Activated CD4-positive, alpha-beta T cell treated with anti-CD3 and anti-CD28 coated beads, Interleukin-10, Interleukin-2, amounts not matched to agents 100 ng/mL and 50 ng/mL, durations not matched to agents 16 hours and 8 hours (primary cell): ENCODE measurements around the gene CISH.
A peak's percentile ranks its signal among the peaks of the same experiment; 100 is the strongest.

Experiments used
- DNase-seq: peaks from one replicate; pipeline ENCODE4 v3.0.0-alpha.2; 2020

Gene CISH

GRCh38 chr3:50611464-50612233 is at the start of gene CISH:
Gene CISH (minus strand): TSS chr3:50611774. CDS start chr3:50611650, 124 bp downstream.
- DNase-seq, result peak; percentile 99

- DNase-seq, result no peak
Measured at GRCh38 chr3:50660386-50660785, 48.8 kb upstream of the CISH start.

GRCh38 chr3:50658831-50659230 is 47.3 kb upstream of the CISH start:
- no peak for DNase-seq

GRCh38 chr3:50658416-50658815 is 46.8 kb upstream of the CISH start:
- DNase-seq, result no peak

GRCh38 chr3:50657816-50658215 is 46.2 kb upstream of the CISH start:
- DNase-seq, result no peak

- no peak for DNase-seq
Measured at GRCh38 chr3:50657407-50657806, 45.8 kb upstream of the CISH start.

GRCh38 chr3:50656417-50657195 is 45.0 kb upstream of the CISH start:
- no peak for DNase-seq

GRCh38 chr3:50655009-50655830 is 43.6 kb upstream of the CISH start:
- peak; percentile 36 for DNase-seq

GRCh38 chr3:50653937-50654595 is 42.5 kb upstream of the CISH start:
- no peak for DNase-seq

- DNase-seq, result peak; percentile 70
Measured at GRCh38 chr3:50652709-50653108, 41.1 kb upstream of the CISH start.

- no peak for DNase-seq
Measured at GRCh38 chr3:50651920-50652529, 40.5 kb upstream of the CISH start.

GRCh38 chr3:50651445-50651844 is 39.9 kb upstream of the CISH start:
- no peak for DNase-seq

GRCh38 chr3:50650018-50650417 is 38.4 kb upstream of the CISH start:
- no peak for DNase-seq

- no peak for DNase-seq
Measured at GRCh38 chr3:50649451-50649931, 37.9 kb upstream of the CISH start.

- DNase-seq, result no peak
Measured at GRCh38 chr3:50648944-50649343, 37.4 kb upstream of the CISH start.

GRCh38 chr3:50648313-50648712 is 36.7 kb upstream of the CISH start:
- DNase-seq, result no peak

- DNase-seq, result no peak
Measured at GRCh38 chr3:50645378-50645777, 33.8 kb upstream of the CISH start.

GRCh38 chr3:50644561-50644960 is 33.0 kb upstream of the CISH start:
- no peak for DNase-seq

GRCh38 chr3:50642382-50642781 is 30.8 kb upstream of the CISH start:
- peak; percentile 55 for DNase-seq

- DNase-seq, result no peak
Measured at GRCh38 chr3:50639055-50639494, 27.5 kb upstream of the CISH start.

GRCh38 chr3:50637945-50638344 is 26.4 kb upstream of the CISH start:
- DNase-seq, result no peak

GRCh38 chr3:50637011-50637410 is 25.4 kb upstream of the CISH start:
- no peak for DNase-seq
